Measurements from ENCODE around the gene MYD88. TPM values are rescaled to one million over a fixed set of nuclear protein-coding genes. Genes with fewer than 3 reads are reported as not detected.

The MYD88 gene
- polyA plus RNA-seq, 1 donor (not counting 4 experiments of a cell fraction or from before 2014, with no cell fraction given): 44.0 TPM

DNA sequence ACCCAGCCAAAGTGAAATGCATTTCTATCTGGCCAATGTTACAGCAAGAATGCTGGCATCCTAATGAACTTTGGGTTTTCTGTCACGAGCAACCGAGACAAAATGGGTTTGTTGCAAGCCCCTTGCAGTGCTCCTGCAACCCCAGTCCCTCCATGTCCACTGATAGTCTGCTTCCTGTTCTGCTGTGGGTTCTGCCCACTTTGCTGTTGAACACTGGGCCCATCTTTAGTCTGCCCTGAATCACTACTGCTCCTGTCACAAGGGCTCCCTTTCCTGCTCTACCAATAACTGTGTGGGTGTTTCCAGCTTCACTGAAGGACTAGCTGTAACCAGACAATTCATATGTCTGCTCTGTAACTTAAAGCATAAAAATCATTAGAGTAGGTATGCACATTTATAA lies 14.1 kb downstream of the MYD88 start:
- no peak for DNase-seq (ENCODE audit: low read depth, low spot score)
- peaks cover 55% of the 10 kb centered on the region for H3K4me1 ChIP-seq (ENCODE audit: control insufficient read depth, extremely low read depth, insufficient read depth, low read length)
- peak overlapping the region; percentile 89 for H3K27ac ChIP-seq (ENCODE audit: control insufficient read depth, insufficient read depth, low read length)

GRCh38 chr3:38153221-38153620 lies 14.8 kb downstream of the MYD88 start:
- peak overlapping the region; percentile 89 for H3K27ac ChIP-seq (ENCODE audit: control insufficient read depth, insufficient read depth, low read length)
- H3K9me3 ChIP-seq (ENCODE audit: control insufficient read depth, low read depth, low read length): no peaks in the 10 kb centered on the region
- H2AFZ ChIP-seq (ENCODE audit: control insufficient read depth, low read length): no peak overlapping the region
- dilution Hi-C loops (cut with MboI; ENCODE audit: extremely low pct_ligation_motif_present, low sequenced_read_pairs): no loop called here
- H3K36me3 ChIP-seq (ENCODE audit: control insufficient read depth in 2 of 2, extremely low read depth in 1 of 2, insufficient read depth in 2 of 2, low read length in 2 of 2): no peaks in the 10 kb centered on the region
- no peaks in the 10 kb centered on the region for H3K9me1 ChIP-seq (ENCODE audit: control insufficient read depth, extremely low read depth, insufficient read depth, low read length)
- H3K79me2 ChIP-seq (ENCODE audit: control insufficient read depth, insufficient read depth, low read length): no peaks in the 10 kb centered on the region
- no peak overlapping the region for H3K4me3 ChIP-seq (ENCODE audit: control insufficient read depth in 2 of 3, extremely low read depth in 1 of 3, insufficient read depth in 2 of 3, low read depth in 1 of 3, low read length in 3 of 3)
- TF ChIP-seq CTCF (optimal IDR thresholded peaks at IDR 0.05 in 1 of 3, IDR thresholded peaks at IDR 0.05 in 1 of 3, conservative IDR thresholded peaks at IDR 0.05 in 1 of 3; ENCODE audit: extremely low read depth in 1 of 3, insufficient read depth in 2 of 3, low read length in 3 of 3) (no peak), EZH2 (IDR thresholded peaks at IDR 0.05; ENCODE audit: low read length) (no peak)
- no peaks in the 10 kb centered on the region for H3K27me3 ChIP-seq (ENCODE audit: control insufficient read depth, extremely low read depth, insufficient read depth, low read length)
- FAIRE-seq (peak; percentile 23), DNase-seq (ENCODE audit: low read depth, low spot score) (no peak)
- peaks cover 61% of the 10 kb centered on the region for H3K4me1 ChIP-seq (ENCODE audit: control insufficient read depth, extremely low read depth, insufficient read depth, low read length)
- H3K9ac ChIP-seq (ENCODE audit: control insufficient read depth, extremely low read depth, insufficient read depth, low read length): peak overlapping the region; percentile 47
- H3K4me2 ChIP-seq (ENCODE audit: control insufficient read depth, extremely low read depth, insufficient read depth, low read depth, low read length): peak overlapping the region; percentile 68
- no peaks in the 10 kb centered on the region for H4K20me1 ChIP-seq (ENCODE audit: control insufficient read depth, extremely low read depth, insufficient read depth, low read length)

More for the DNA sequence above, 14.1 kb downstream of the MYD88 start:
- TF ChIP-seq CTCF (optimal IDR thresholded peaks at IDR 0.05 in 1 of 3, IDR thresholded peaks at IDR 0.05 in 1 of 3, conservative IDR thresholded peaks at IDR 0.05 in 1 of 3; ENCODE audit: extremely low read depth in 1 of 3, insufficient read depth in 2 of 3, low read length in 3 of 3) (no peak), EZH2 (IDR thresholded peaks at IDR 0.05; ENCODE audit: low read length) (no peak)
- Histone ChIP-seq H3K36me3 (ENCODE audit: control insufficient read depth in 2 of 2, extremely low read depth in 1 of 2, insufficient read depth in 2 of 2, low read length in 2 of 2) (no peaks in the 10 kb centered on the region), H3K4me3 (ENCODE audit: control insufficient read depth in 2 of 3, extremely low read depth in 1 of 3, insufficient read depth in 2 of 3, low read depth in 1 of 3, low read length in 3 of 3) (no peak overlapping the region), H3K9me3 (ENCODE audit: control insufficient read depth, low read depth, low read length) (no peaks in the 10 kb centered on the region), H4K20me1 (ENCODE audit: control insufficient read depth, extremely low read depth, insufficient read depth, low read length) (no peaks in the 10 kb centered on the region), H3K4me2 (ENCODE audit: control insufficient read depth, extremely low read depth, insufficient read depth, low read depth, low read length) (peak overlapping the region; percentile 42), H3K79me2 (ENCODE audit: control insufficient read depth, insufficient read depth, low read length) (no peaks in the 10 kb centered on the region), H3K9ac (ENCODE audit: control insufficient read depth, extremely low read depth, insufficient read depth, low read length) (peak overlapping the region; percentile 1), H3K9me1 (ENCODE audit: control insufficient read depth, extremely low read depth, insufficient read depth, low read length) (no peaks in the 10 kb centered on the region), H2AFZ (ENCODE audit: control insufficient read depth, low read length) (no peak overlapping the region), H3K27me3 (ENCODE audit: control insufficient read depth, extremely low read depth, insufficient read depth, low read length) (no peaks in the 10 kb centered on the region)
- dilution Hi-C loops (cut with MboI; ENCODE audit: extremely low pct_ligation_motif_present, low sequenced_read_pairs): no loop called here
- FAIRE-seq: no peak
